HCT116 (cell line): Measurements from ENCODE around the gene EML1. TPM values are rescaled to one million over a fixed set of nuclear protein-coding genes. Genes with fewer than 3 reads are reported as not detected.

Experiments used
- ATAC-seq: fragments of 200-7000 bp; cut with Tn5 transposase; 2 replicates; pipeline ENCODE4 v1.9.1; 2020; ENCODE audit warnings: mild to moderate bottlenecking, moderate library complexity
- BruUV-seq: library from RNA; stranded (reverse); fragments of 400-500 nt; replicated peaks from 2 replicates; lab custom pipeline; 2021; lab: Mats Ljungman, UMichigan
- CTCF ChIA-PET: fragments of 300-600 bp; sonication (Branson Sonifier 250); formaldehyde crosslinking; loops from one replicate; lab custom pipeline; 2021; ENCODE audit warnings: antibody characterized with exemption; lab: Charles Lee
- POLR2A ChIA-PET: fragments of 300-600, 350-600 bp; sonication (Branson Sonifier 250); formaldehyde crosslinking; loops from one replicate; lab custom pipeline; 2021; ENCODE audit warnings: antibody characterized with exemption; lab: Charles Lee
- RAD21 ChIA-PET, 2 experiments: fragments of 300-600 bp; sonication (Branson Sonifier 250); formaldehyde crosslinking; loops; one replicate each; lab custom pipeline; 2023; ENCODE audit warnings: low total read pairs in 2 of 2; ENCODE audit not compliant: uncharacterized antibody in 2 of 2, unreplicated experiment in 2 of 2, low non-redundant PET in 1 of 2; lab: Charles Lee
- DNase-seq: peaks from one replicate; pipeline ENCODE4 v3.0.0-alpha.2; 2010; ENCODE audit warnings: low read depth, low spot score
- H2AFZ ChIP-seq: fragments of 200-600 bp; shearing (Covaris generic), sonication (generic); 2 replicates; pipeline ENCODE4 v1.6.1; 2017; ENCODE audit warnings: low read depth, mixed run types, mixed read lengths, antibody characterized with exemption, low read length; ENCODE audit not compliant: poor library complexity, severe bottlenecking
- H3K27ac ChIP-seq: 2 replicates; pipeline ENCODE4 v1.5.1; 2012; ENCODE audit warnings: low read depth, low read length
- H3K27me3 ChIP-seq: fragments of 200-600 bp; sonication (generic); 2 replicates; pipeline ENCODE4 v1.6.1; 2016; ENCODE audit warnings: mixed run types, low read length, mixed read lengths; ENCODE audit not compliant: insufficient read depth
- H3K36me3 ChIP-seq, 2 experiments: fragments of 200-500 bp in 1 of 2; fragments of 200-600 bp in 1 of 2; sonication (Bioruptor generic) in 1 of 2; sonication (generic) in 1 of 2; 2 replicates each; pipeline versions ENCODE4 v1.5.1 to v1.6.1; 2014 to 2016; ENCODE audit warnings: low read length in 2 of 2, inconsistent platforms in 1 of 2, mixed read lengths in 1 of 2, mixed run types in 1 of 2; ENCODE audit not compliant: insufficient read depth in 2 of 2, control insufficient read depth in 1 of 2
- H3K4me1 ChIP-seq, 2 experiments: fragments of 200-600 bp in 1 of 2; sonication (generic) in 1 of 2; 2 replicates each; pipeline versions ENCODE4 v1.5.1 to v1.6.1; 2012 to 2017; ENCODE audit warnings: low read length in 2 of 2, inconsistent platforms in 1 of 2, mild to moderate bottlenecking in 1 of 2, mixed read lengths in 1 of 2, mixed run types in 1 of 2, moderate library complexity in 1 of 2; ENCODE audit not compliant: insufficient read depth in 2 of 2, control insufficient read depth in 1 of 2
- H3K4me2 ChIP-seq: fragments of 200-600 bp; sonication (generic); 2 replicates; pipeline ENCODE4 v1.6.1; 2017; ENCODE audit warnings: mixed run types, low read length, mixed read lengths
- H3K4me3 ChIP-seq, 2 experiments: fragments of 200-600 bp in 1 of 2; sonication (generic) in 1 of 2; replicated peaks in 1 of 2; 2 replicates each; pipeline ENCODE4 v1.5.1; 2011 to 2016; ENCODE audit warnings: low read length in 2 of 2, control low read depth in 1 of 2, low read depth in 1 of 2, mild to moderate bottlenecking in 1 of 2, mixed read lengths in 1 of 2, mixed run types in 1 of 2
- H3K79me2 ChIP-seq: fragments of 200-600 bp; sonication (generic); 2 replicates; pipeline ENCODE4 v1.6.1; 2017; ENCODE audit warnings: mild to moderate bottlenecking, mixed run types, low read length, moderate library complexity, mixed read lengths; ENCODE audit not compliant: insufficient read depth
- H3K9ac ChIP-seq: fragments of 200-600 bp; sonication (generic); 2 replicates; pipeline ENCODE4 v1.6.1; 2016; ENCODE audit warnings: low read length, mixed read lengths
- H3K9me2 ChIP-seq: fragments of 200-600 bp; sonication (generic), shearing (Covaris generic); 2 replicates; pipeline ENCODE4 v1.6.1; 2017; ENCODE audit warnings: mixed run types, mild to moderate bottlenecking, moderate library complexity; ENCODE audit not compliant: insufficient read depth
- H3K9me3 ChIP-seq, 2 experiments: fragments of 200-500 bp in 1 of 2; fragments of 200-600 bp in 1 of 2; sonication (Bioruptor generic) in 1 of 2; sonication (generic) in 1 of 2; 2 replicates each; pipeline ENCODE4 v1.6.1; 2014 to 2017; ENCODE audit warnings: low read length in 2 of 2, mixed read lengths in 2 of 2, inconsistent platforms in 1 of 2, low read depth in 1 of 2, mild to moderate bottlenecking in 1 of 2, mixed run types in 1 of 2, moderate library complexity in 1 of 2; ENCODE audit not compliant: control insufficient read depth in 1 of 2, insufficient read depth in 1 of 2
- H4K20me1 ChIP-seq: fragments of 200-600 bp; sonication (generic), shearing (Covaris generic); 2 replicates; pipeline ENCODE4 v1.6.1; 2017; ENCODE audit warnings: mixed run types, mild to moderate bottlenecking, moderate library complexity; ENCODE audit not compliant: insufficient read depth
- CBX3 ChIP-seq: IDR thresholded peaks from 2 replicates; pipeline ENCODE4 v1.6.1; 2012; ENCODE audit warnings: low read depth
- EGR1 ChIP-seq: IDR thresholded peaks from 2 replicates; pipeline ENCODE4 v1.6.1; 2012; ENCODE audit warnings: low read depth
- EZH2phosphoT487 ChIP-seq: fragments of 200-600 bp; IDR thresholded peaks from 2 replicates; pipeline ENCODE4 v1.6.1; 2018; ENCODE audit warnings: antibody characterized with exemption, borderline replicate concordance
- FOSL1 ChIP-seq: IDR thresholded peaks from 2 replicates; pipeline ENCODE4 v1.6.1; 2012; ENCODE audit warnings: low read depth
- JUND ChIP-seq: IDR thresholded peaks from 2 replicates; pipeline ENCODE4 v1.6.1; 2012
- POLR2A ChIP-seq: IDR thresholded peaks from 2 replicates; pipeline ENCODE4 v1.7.0; 2011; ENCODE audit warnings: borderline replicate concordance; ENCODE audit not compliant: insufficient read depth, insufficient read length; ENCODE audit errors: extremely low read depth
- POLR2AphosphoS5 ChIP-seq: IDR thresholded peaks from 2 replicates; pipeline ENCODE4 v1.6.1; 2011; ENCODE audit warnings: mild to moderate bottlenecking, low read depth, low read length, moderate library complexity
- RAD21 ChIP-seq: IDR thresholded peaks from 2 replicates; pipeline ENCODE4 v1.6.1; 2012; ENCODE audit warnings: low read depth, mild to moderate bottlenecking
- SP1 ChIP-seq: IDR thresholded peaks from 2 replicates; pipeline ENCODE4 v1.6.1; 2012; ENCODE audit warnings: low read depth
- SRF ChIP-seq: IDR thresholded peaks from 2 replicates; pipeline ENCODE4 v1.6.1; 2012; ENCODE audit warnings: low read depth
- TCF7L2 ChIP-seq: IDR thresholded peaks from 2 replicates; pipeline ENCODE4 v1.7.0; 2011; ENCODE audit warnings: borderline replicate concordance, inconsistent platforms; ENCODE audit not compliant: insufficient read depth, insufficient read length; ENCODE audit errors: extremely low read depth
- YY1 ChIP-seq: IDR thresholded peaks from 2 replicates; pipeline ENCODE4 v1.6.1; 2011; ENCODE audit warnings: low read length, low read depth, moderate library complexity, mild to moderate bottlenecking; ENCODE audit not compliant: insufficient replicate concordance; ENCODE audit errors: extremely low read depth
- ZFX ChIP-seq: fragments of 450-650 bp; IDR thresholded peaks from 2 replicates; pipeline ENCODE4 v1.6.1; 2017
- ZNF274 ChIP-seq: fragments of 200-500 bp; sonication (Bioruptor generic); IDR thresholded peaks from 2 replicates; pipeline ENCODE4 v1.6.1; 2014; ENCODE audit warnings: mild to moderate bottlenecking, low read depth, low read length, inconsistent platforms
- intact Hi-C: fragments of 100-400 bp; cut with micrococcal nuclease; formaldehyde crosslinking; loops from 2 replicates; pipeline ENCODE4 v1.10.0; 2022
- total RNA-seq: library from RNA; stranded (reverse); gene quantifications from one replicate; pipeline ENCODE4 v1.2.1, GENCODE V29; 2021; ENCODE audit not compliant: unreplicated experiment
- TF ChIP-seq, protein P1 (sequence below): IDR thresholded peaks from 2 replicates; pipeline ENCODE4 v1.6.1; 2011; ENCODE audit warnings: mild to moderate bottlenecking, low read length, moderate library complexity; ENCODE audit not compliant: insufficient replicate concordance; ENCODE audit errors: extremely low read depth
- TF ChIP-seq, protein P2 (sequence below), 3 experiments: fragments of 200-600 bp in 1 of 3; sonication (generic) in 1 of 3; IDR thresholded peaks in 2 of 3; conservative IDR thresholded peaks in 1 of 3; 2 replicates each; pipeline ENCODE4 v1.5.1; 2012 to 2017; ENCODE audit warnings: low read depth in 2 of 3, low read length in 2 of 3, antibody characterized with exemption in 1 of 3, borderline replicate concordance in 1 of 3, control low read depth in 1 of 3, mild to moderate bottlenecking in 1 of 3, mixed read lengths in 1 of 3, mixed run types in 1 of 3, moderate library complexity in 1 of 3; ENCODE audit not compliant: insufficient read depth in 1 of 3

The EML1 gene
- total RNA-seq, 1 experiment from 2014 or later, result 7.4 TPM

DNA sequence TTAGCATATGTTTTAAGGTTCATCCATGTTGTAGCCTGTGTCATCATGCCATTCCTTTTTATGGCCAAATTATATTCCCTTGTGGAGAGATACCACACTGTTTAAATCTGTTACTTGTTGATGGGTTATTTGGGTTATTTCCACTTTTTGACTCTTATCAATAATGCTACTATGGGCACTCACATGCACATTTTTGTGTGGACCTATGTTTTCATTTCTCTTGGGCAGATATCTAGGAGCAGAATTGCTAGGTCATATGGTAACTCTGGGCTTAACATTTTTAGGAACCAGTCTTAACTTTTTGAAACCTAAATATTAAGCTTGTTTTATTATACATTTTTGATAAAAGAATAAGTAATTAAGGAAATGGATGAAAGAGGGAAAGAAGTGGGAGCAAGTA lies 4.0 kb downstream of the EML1 start:
- TF ChIP-seq ZNF274 (no peak), JUND (no peak), RAD21 (no peak), CBX3 (no peak), POLR2A (no peak), TCF7L2 (no peak), SRF (no peak)
- TF ChIP-seq, protein P1, sequence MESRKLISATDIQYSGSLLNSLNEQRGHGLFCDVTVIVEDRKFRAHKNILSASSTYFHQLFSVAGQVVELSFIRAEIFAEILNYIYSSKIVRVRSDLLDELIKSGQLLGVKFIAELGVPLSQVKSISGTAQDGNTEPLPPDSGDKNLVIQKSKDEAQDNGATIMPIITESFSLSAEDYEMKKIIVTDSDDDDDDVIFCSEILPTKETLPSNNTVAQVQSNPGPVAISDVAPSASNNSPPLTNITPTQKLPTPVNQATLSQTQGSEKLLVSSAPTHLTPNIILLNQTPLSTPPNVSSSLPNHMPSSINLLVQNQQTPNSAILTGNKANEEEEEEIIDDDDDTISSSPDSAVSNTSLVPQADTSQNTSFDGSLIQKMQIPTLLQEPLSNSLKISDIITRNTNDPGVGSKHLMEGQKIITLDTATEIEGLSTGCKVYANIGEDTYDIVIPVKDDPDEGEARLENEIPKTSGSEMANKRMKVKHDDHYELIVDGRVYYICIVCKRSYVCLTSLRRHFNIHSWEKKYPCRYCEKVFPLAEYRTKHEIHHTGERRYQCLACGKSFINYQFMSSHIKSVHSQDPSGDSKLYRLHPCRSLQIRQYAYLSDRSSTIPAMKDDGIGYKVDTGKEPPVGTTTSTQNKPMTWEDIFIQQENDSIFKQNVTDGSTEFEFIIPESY, result no peak
- no peak overlapping the region for H3K27ac ChIP-seq
- no TSS peak for BruUV-seq
- CTCF ChIA-PET, result no interaction called here
- RAD21 ChIA-PET, result no interaction called here
- peaks cover 3 to 9% of the 10 kb centered on the region in 2 experiments; a peak in 2 of 4 replicates for H3K4me1 ChIP-seq
- no peaks in the 10 kb centered on the region for H3K79me2 ChIP-seq
- H3K9ac ChIP-seq, result no peak overlapping the region
- H3K27me3 ChIP-seq, result peaks cover 28% of the 10 kb centered on the region
- H4K20me1 ChIP-seq, result no peaks in the 10 kb centered on the region
- ATAC-seq (no peak), DNase-seq (no peak)
- intact Hi-C loops, result no loop called here
- H3K36me3 ChIP-seq, result no peaks in the 10 kb centered on the region
- no peak overlapping the region for H3K4me2 ChIP-seq
- H2AFZ ChIP-seq, result no peak overlapping the region
- no peaks in the 10 kb centered on the region for H3K9me3 ChIP-seq
- H3K4me3 ChIP-seq, result no peak overlapping the region
- POLR2A ChIA-PET, result no interaction called here
- no peaks in the 10 kb centered on the region for H3K9me2 ChIP-seq

DNA sequence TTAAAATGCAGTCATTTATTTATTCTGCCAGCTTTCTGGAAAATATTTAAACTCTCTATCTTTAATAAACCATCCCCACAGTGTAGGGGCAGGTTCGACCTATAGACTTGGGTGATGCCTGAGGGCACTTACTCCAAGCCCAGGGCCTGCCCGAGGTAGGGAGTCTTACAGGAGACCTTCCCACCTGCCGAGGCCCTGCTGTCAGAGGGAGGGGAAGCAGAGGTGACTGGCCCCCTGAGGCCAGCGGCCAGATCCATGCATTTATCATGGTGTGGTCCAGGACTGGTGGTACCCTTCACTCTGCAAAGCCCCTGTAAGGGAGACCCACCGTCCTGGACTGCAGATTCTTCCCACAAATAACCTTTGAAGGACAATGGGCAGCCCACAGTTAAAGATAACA lies 7.6 kb downstream of the EML1 start:
- Histone ChIP-seq H3K36me3 (no peaks in the 10 kb centered on the region), H2AFZ (no peak overlapping the region), H3K9ac (no peak overlapping the region), H3K4me2 (no peak overlapping the region), H4K20me1 (no peaks in the 10 kb centered on the region), H3K79me2 (no peaks in the 10 kb centered on the region), H3K27ac (no peak overlapping the region), H3K4me1 (no peaks in the 10 kb centered on the region), H3K4me3 (no peak overlapping the region), H3K9me2 (no peaks in the 10 kb centered on the region), H3K9me3 (no peaks in the 10 kb centered on the region), H3K27me3 (peaks cover 17% of the 10 kb centered on the region)
- intact Hi-C loops, result no loop called here
- RAD21 ChIA-PET, result no interaction called here
- no peak for ATAC-seq
- POLR2A ChIA-PET, result no interaction called here
- no peak for DNase-seq
- no TSS peak for BruUV-seq
- CTCF ChIA-PET, result no interaction called here
- TF ChIP-seq FOSL1, result no peak
- TF ChIP-seq, protein P2, sequence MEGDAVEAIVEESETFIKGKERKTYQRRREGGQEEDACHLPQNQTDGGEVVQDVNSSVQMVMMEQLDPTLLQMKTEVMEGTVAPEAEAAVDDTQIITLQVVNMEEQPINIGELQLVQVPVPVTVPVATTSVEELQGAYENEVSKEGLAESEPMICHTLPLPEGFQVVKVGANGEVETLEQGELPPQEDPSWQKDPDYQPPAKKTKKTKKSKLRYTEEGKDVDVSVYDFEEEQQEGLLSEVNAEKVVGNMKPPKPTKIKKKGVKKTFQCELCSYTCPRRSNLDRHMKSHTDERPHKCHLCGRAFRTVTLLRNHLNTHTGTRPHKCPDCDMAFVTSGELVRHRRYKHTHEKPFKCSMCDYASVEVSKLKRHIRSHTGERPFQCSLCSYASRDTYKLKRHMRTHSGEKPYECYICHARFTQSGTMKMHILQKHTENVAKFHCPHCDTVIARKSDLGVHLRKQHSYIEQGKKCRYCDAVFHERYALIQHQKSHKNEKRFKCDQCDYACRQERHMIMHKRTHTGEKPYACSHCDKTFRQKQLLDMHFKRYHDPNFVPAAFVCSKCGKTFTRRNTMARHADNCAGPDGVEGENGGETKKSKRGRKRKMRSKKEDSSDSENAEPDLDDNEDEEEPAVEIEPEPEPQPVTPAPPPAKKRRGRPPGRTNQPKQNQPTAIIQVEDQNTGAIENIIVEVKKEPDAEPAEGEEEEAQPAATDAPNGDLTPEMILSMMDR (IDR thresholded peaks at IDR 0.05 in 2 of 3, conservative IDR thresholded peaks at IDR 0.05 in 1 of 3; ENCODE audit: borderline replicate concordance in 1 of 3, insufficient read depth in 1 of 3, low read depth in 2 of 3, low read length in 2 of 3), result no peak
- no peak for TF ChIP-seq SP1
- no peak for TF ChIP-seq EZH2phosphoT487
- no peak for TF ChIP-seq EGR1
- no peak for TF ChIP-seq YY1
- TF ChIP-seq POLR2AphosphoS5, result no peak
- TF ChIP-seq ZFX, result no peak
- TF ChIP-seq, protein P1, result no peak
